A549 (cell line): ENCODE measurements around the gene GSTM3. TPM values are rescaled to one million over a fixed set of nuclear protein-coding genes. Genes with fewer than 3 reads are reported as not detected.

Experiments
- ATAC-seq, 2 experiments: fragments of 200-7000 bp in 1 of 2; fragments of >200 bp in 1 of 2; cut with Nextera tagmentation in 1 of 2; cut with Tn5 transposase in 1 of 2; 3 replicates each; pipeline versions ENCODE4 v1.8.0 to v1.9.1; 2018 to 2020; ENCODE audit warnings: mild to moderate bottlenecking in 1 of 2, moderate library complexity in 1 of 2
- CTCF ChIA-PET: fragments of 300-600 bp; sonication (Branson Sonifier 250); formaldehyde crosslinking; extraction: SDS; loops from one replicate; lab custom pipeline; 2021; ENCODE audit warnings: antibody characterized with exemption, inconsistent platforms; lab: Yijun Ruan, JAX
- POLR2A ChIA-PET: fragments of 350-600 bp; formaldehyde crosslinking; extraction: SDS; loops from one replicate; lab custom pipeline; 2021; ENCODE audit warnings: antibody characterized with exemption, inconsistent platforms; lab: Yijun Ruan, JAX
- DNase-seq, 2 experiments: peaks; one replicate each; pipeline versions ENCODE4 v3.0.0 to v3.0.0-alpha.2; 2011 to 2016; ENCODE audit warnings: low read depth in 1 of 2, low spot score in 1 of 2
- FAIRE-seq: peaks from 2 replicates; lab custom pipeline; 2011; peaks lifted over from hg19 to GRCh38; lab: Jason Lieb, UNC
- H3K27ac ChIP-seq, 2 experiments: fragments of >200 bp; sonication (Bioruptor Twin); formaldehyde crosslinking; 3 replicates each; pipeline ENCODE4 v1.5.1; 2016 to 2017
- H3K4me1 ChIP-seq: fragments of >200 bp; sonication (Bioruptor Twin); formaldehyde crosslinking; 3 replicates; pipeline ENCODE4 v1.6.1; 2016
- H3K4me2 ChIP-seq: fragments of >200 bp; sonication (Bioruptor Twin); formaldehyde crosslinking; 3 replicates; pipeline ENCODE4 v1.6.1; 2016
- H3K4me3 ChIP-seq: fragments of >200 bp; sonication (Bioruptor Twin); formaldehyde crosslinking; 3 replicates; pipeline ENCODE4 v1.5.1; 2016
- H3K9me3 ChIP-seq: fragments of >200 bp; sonication (Bioruptor Twin); formaldehyde crosslinking; 3 replicates; pipeline ENCODE4 v1.6.1; 2016
- BCL3 ChIP-seq: fragments of >200 bp; sonication (Bioruptor Twin); formaldehyde crosslinking; IDR thresholded peaks from 3 replicates; pipeline ENCODE4 v1.6.1; 2016
- CBX8 ChIP-seq: fragments of 200-600 bp; sonication (generic); IDR thresholded peaks from 2 replicates; pipeline ENCODE4 v1.6.1; 2016
- CHD4 ChIP-seq: fragments of 200-600 bp; sonication (generic); IDR thresholded peaks from 2 replicates; pipeline ENCODE4 v1.6.1; 2016; ENCODE audit warnings: antibody characterized with exemption, mild to moderate bottlenecking, borderline replicate concordance
- EHMT2 ChIP-seq: fragments of 200-600 bp; sonication (generic); IDR thresholded peaks from 2 replicates; pipeline ENCODE4 v1.6.1; 2016; ENCODE audit warnings: antibody characterized with exemption, low read depth, mild to moderate bottlenecking, moderate library complexity
- EP300 ChIP-seq, 2 experiments: fragments of >200 bp; sonication (Bioruptor Twin); formaldehyde crosslinking; IDR thresholded peaks; 2 replicates in 1 of 2; 3 replicates in 1 of 2; pipeline ENCODE4 v1.6.1; 2016 to 2017
- ESRRA ChIP-seq: fragments of 150-350 bp; IDR thresholded peaks from 2 replicates; pipeline ENCODE4 v1.6.1; 2014; ENCODE audit warnings: mild to moderate bottlenecking, low read length, borderline replicate concordance
- FOXS1 ChIP-seq: fragments of 250-450 bp; sonication (Bioruptor Pico); IDR thresholded peaks from 2 replicates; pipeline ENCODE4 v1.5.0; 2020; ENCODE audit warnings: mild to moderate bottlenecking, moderate library complexity
- HDAC2 ChIP-seq: fragments of 200-600 bp; sonication (generic); IDR thresholded peaks from 2 replicates; pipeline ENCODE4 v1.6.1; 2016
- HEYL ChIP-seq: fragments of 250-450 bp; sonication (Bioruptor Pico); IDR thresholded peaks from 2 replicates; pipeline ENCODE4 v1.8.0; 2021; ENCODE audit warnings: mild to moderate bottlenecking, moderate library complexity
- HMGXB4 ChIP-seq: fragments of 250-450 bp; sonication (Bioruptor Pico); IDR thresholded peaks from 2 replicates; pipeline ENCODE4 v1.5.0; 2021; ENCODE audit warnings: mild to moderate bottlenecking, moderate library complexity, borderline replicate concordance
- HOXB5 ChIP-seq: fragments of 250-450 bp; sonication (Bioruptor Pico); IDR thresholded peaks from 2 replicates; pipeline ENCODE4 v1.5.0; 2020; ENCODE audit warnings: mild to moderate bottlenecking, moderate library complexity
- JUNB ChIP-seq: fragments of >200 bp; sonication (Bioruptor Twin); formaldehyde crosslinking; IDR thresholded peaks from 2 replicates; pipeline ENCODE4 v1.6.1; 2016
- MAX ChIP-seq: IDR thresholded peaks from 2 replicates; pipeline ENCODE4 v1.6.1; 2012
- NFE2L2 ChIP-seq: fragments of 150-350 bp; conservative IDR thresholded peaks from 2 replicates; pipeline ENCODE4 v1.6.1; 2014; ENCODE audit warnings: low read length
- NR3C1 ChIP-seq: fragments of >200 bp; sonication (Bioruptor Twin); formaldehyde crosslinking; IDR thresholded peaks from 3 replicates; pipeline ENCODE4 v1.6.1; 2017
- PBX3 ChIP-seq: IDR thresholded peaks from 2 replicates; pipeline ENCODE4 v1.6.1; 2012
- POLR2A ChIP-seq: IDR thresholded peaks from 2 replicates; pipeline ENCODE4 v1.6.1; 2012; ENCODE audit warnings: mild to moderate bottlenecking, low read length
- RAD21 ChIP-seq, 2 experiments: fragments of >200 bp in 1 of 2; sonication (Bioruptor Twin) in 1 of 2; formaldehyde crosslinking in 1 of 2; IDR thresholded peaks in 1 of 2; conservative IDR thresholded peaks in 1 of 2; 2 replicates in 1 of 2; 3 replicates in 1 of 2; pipeline ENCODE4 v1.6.1; 2012 to 2018; ENCODE audit warnings: inconsistent platforms in 1 of 2
- RCOR1 ChIP-seq: fragments of 150-350 bp; IDR thresholded peaks from 2 replicates; pipeline ENCODE4 v1.6.1; 2014; ENCODE audit warnings: antibody characterized with exemption, low read length, low read depth
- RFX5 ChIP-seq: fragments of 450-650 bp; IDR thresholded peaks from 2 replicates; pipeline ENCODE4 v1.7.1; 2014; ENCODE audit warnings: antibody characterized with exemption, mild to moderate bottlenecking, moderate library complexity
- SREBF2 ChIP-seq: fragments of 450-650 bp; IDR thresholded peaks from 2 replicates; pipeline ENCODE4 v1.6.1; 2014; ENCODE audit warnings: mild to moderate bottlenecking, moderate library complexity
- TFCP2L1 ChIP-seq: fragments of 250-450 bp; sonication (Bioruptor Pico); IDR thresholded peaks from 2 replicates; pipeline ENCODE4 v1.5.0; 2021; ENCODE audit warnings: mild to moderate bottlenecking
- ZC3H11A ChIP-seq: fragments of 450-650 bp; IDR thresholded peaks from 2 replicates; pipeline ENCODE4 v1.6.1; 2014; ENCODE audit warnings: antibody characterized with exemption, mild to moderate bottlenecking
- WGBS: methylation state at CpG from one replicate; pipeline ENCODE4 v1.1.6; 2017; ENCODE audit errors: missing lambda C conversion rate; 5-methylcytosine and 5-hydroxymethylcytosine counted together
- polyA plus RNA-seq, 4 experiments: library from polyadenylated mRNA; depleted of rRNA in 3 of 4; stranded (reverse); fragments of >200 nt; fragmentation: RNase III in 1 of 4; extraction: RNeasy Plus Mini Kit Qiagen cat#74134 plus additional on column Dnase treatment in 1 of 4; gene quantifications; 2 replicates in 3 of 4; 3 replicates in 1 of 4; pipeline ENCODE4 v1.2.3, GENCODE V29; 2011 to 2017
- TF ChIP-seq, protein P1 (sequence below): IDR thresholded peaks from 2 replicates; pipeline ENCODE4 v1.6.1; 2012; ENCODE audit warnings: low read depth, borderline replicate concordance

The GSTM3 gene
- polyA plus RNA-seq, 2 of the 4 experiments (the other 2 are of a cell fraction): 43.0 to 55.7 TPM

DNA sequence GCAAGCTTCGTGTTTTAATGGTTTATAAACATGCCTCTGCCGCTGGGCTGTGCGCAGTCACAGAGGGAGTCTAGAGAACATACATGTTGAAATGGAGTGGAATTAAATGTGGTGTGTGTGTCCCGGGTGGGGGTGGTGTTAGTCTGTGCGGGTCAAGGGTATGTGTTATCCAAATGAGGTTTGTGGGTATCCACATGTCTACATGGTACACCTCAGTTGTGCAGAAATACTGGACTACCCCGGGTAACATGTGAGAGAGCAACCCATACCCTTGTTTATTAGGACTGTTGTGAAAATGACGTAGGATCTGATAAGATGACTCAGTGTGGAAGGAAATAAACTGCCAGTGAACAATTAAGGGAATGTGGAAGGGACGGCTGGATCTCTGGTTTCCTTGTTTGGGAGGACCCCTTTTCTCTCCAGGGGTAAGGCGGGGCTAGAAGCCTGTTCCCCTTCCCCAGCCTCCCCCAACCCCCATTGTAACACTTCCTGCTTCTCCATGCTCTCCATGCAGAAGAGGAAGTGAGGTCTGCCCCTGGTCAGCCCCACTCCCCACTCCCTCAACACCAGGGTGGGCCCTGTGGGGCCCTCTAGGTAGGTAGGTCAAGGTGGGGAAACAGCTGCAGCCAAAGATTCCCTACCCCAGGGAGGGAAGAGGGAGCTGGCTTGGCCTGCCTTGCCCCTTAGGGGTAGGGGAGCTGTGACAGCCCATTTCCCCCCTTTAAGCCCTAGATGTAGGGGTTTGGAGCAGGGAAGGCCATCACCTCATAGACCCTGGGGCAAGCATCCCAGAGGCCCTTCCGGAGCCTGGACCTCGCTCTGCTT, 22.2 kb upstream of the GSTM3 start:
- Histone ChIP-seq H3K9me3 (no peaks in the 10 kb centered on the region), H3K27ac (peak overlapping the region; percentile 70 to 79), H3K4me1 (peaks cover 18% of the 10 kb centered on the region), H3K4me3 (peak overlapping the region; percentile 23; the same call in 1 of the 3 replicates), H3K4me2 (peak overlapping the region; percentile 73)
- DNase-seq: no peak
- no peak for FAIRE-seq
- TF ChIP-seq CHD4 (no peak), RAD21 (conservative IDR thresholded peaks at IDR 0.05 in 1 of 2, IDR thresholded peaks at IDR 0.05 in 1 of 2) (no peak), SREBF2 (no peak), RFX5 (no peak), CBX8 (no peak), POLR2A (no peak), FOXS1 (no peak), TFCP2L1 (CRISPR knock-in tag) (no peak), RCOR1 (no peak), NFE2L2 (no peak), MAX (no peak), EHMT2 (no peak), HOXB5 (CRISPR knock-in tag) (no peak), ESRRA (no peak)
- CTCF ChIA-PET: interaction anchor here (0.6 to 4.6 kb wide), 7 partner anchors 8 to 231 kb away, joined by 3 to 42 read pairs (median 5); partner anchors contain the start of gene AHCYL1
- POLR2A ChIA-PET: no interaction called here
- no peak for ATAC-seq
- WGBS: 81% methylated on average over 10 of the region's 11 CpGs

DNA sequence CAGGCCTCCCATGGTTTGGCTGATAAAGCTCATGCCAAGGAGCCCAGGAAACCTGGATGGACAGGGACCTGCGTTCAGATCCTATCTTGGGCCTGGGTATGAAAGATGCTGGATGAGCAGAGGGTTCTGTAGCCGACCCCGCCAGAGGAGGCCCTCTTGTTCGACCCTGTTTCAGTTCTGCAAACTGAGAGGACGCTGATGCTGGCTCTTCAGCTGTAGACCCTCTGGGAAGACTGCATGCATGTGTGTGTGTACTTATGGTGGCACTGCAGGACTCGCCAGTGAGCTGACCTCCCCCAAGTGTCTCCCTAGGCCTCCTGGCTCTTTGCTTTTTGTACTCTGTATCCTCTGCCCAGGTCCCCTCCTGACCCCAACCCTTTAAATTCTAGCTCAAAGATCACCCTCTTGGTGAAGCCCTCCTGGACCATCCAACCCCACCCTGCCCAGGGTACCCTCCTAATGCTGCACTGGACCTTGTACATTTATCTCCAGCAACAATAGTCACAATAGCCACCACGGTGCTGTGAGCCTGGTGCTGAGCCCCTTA, 21.3 kb upstream of the GSTM3 start:
- ChIA-PET CTCF (interaction anchor here (0.6 to 4.6 kb wide), 4 partner anchors 11 to 223 kb away, joined by 3 to 42 read pairs (median 4); partner anchors contain the start of gene AHCYL1), POLR2A (no interaction called here)
- no peak overlapping the region for H3K4me3 ChIP-seq
- no peak overlapping the region for H3K27ac ChIP-seq
- peaks cover 18% of the 10 kb centered on the region for H3K4me1 ChIP-seq
- no peak overlapping the region for H3K4me2 ChIP-seq
- no peak for TF ChIP-seq RAD21 (conservative IDR thresholded peaks at IDR 0.05 in 1 of 2, IDR thresholded peaks at IDR 0.05 in 1 of 2)
- TF ChIP-seq HDAC2: no peak
- no peak for TF ChIP-seq SREBF2
- no peak for TF ChIP-seq CBX8
- no peak for TF ChIP-seq HMGXB4
- TF ChIP-seq BCL3: no peak
- no peak for TF ChIP-seq PBX3
- TF ChIP-seq EHMT2: no peak
- TF ChIP-seq, protein P1, sequence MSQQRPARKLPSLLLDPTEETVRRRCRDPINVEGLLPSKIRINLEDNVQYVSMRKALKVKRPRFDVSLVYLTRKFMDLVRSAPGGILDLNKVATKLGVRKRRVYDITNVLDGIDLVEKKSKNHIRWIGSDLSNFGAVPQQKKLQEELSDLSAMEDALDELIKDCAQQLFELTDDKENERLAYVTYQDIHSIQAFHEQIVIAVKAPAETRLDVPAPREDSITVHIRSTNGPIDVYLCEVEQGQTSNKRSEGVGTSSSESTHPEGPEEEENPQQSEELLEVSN: no peak
- TF ChIP-seq ZC3H11A: no peak
- TF ChIP-seq NR3C1: no peak
- TF ChIP-seq EP300 (IDR thresholded peaks at IDR 0.05): no peak
- no peak for TF ChIP-seq JUNB
- TF ChIP-seq HEYL: no peak
- TF ChIP-seq RFX5: no peak
- TF ChIP-seq FOXS1: no peak
- no peak for ATAC-seq
- 89% methylated on average over 7 of the region's 7 CpGs for WGBS
- DNase-seq: no peak
- FAIRE-seq: no peak
- no peaks in the 10 kb centered on the region for H3K9me3 ChIP-seq
